Measurements from ENCODE around the gene SEPTIN12.

SEPTIN12 gene, protein sequence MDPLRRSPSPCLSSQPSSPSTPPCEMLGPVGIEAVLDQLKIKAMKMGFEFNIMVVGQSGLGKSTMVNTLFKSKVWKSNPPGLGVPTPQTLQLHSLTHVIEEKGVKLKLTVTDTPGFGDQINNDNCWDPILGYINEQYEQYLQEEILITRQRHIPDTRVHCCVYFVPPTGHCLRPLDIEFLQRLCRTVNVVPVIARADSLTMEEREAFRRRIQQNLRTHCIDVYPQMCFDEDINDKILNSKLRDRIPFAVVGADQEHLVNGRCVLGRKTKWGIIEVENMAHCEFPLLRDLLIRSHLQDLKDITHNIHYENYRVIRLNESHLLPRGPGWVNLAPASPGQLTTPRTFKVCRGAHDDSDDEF

DNA sequence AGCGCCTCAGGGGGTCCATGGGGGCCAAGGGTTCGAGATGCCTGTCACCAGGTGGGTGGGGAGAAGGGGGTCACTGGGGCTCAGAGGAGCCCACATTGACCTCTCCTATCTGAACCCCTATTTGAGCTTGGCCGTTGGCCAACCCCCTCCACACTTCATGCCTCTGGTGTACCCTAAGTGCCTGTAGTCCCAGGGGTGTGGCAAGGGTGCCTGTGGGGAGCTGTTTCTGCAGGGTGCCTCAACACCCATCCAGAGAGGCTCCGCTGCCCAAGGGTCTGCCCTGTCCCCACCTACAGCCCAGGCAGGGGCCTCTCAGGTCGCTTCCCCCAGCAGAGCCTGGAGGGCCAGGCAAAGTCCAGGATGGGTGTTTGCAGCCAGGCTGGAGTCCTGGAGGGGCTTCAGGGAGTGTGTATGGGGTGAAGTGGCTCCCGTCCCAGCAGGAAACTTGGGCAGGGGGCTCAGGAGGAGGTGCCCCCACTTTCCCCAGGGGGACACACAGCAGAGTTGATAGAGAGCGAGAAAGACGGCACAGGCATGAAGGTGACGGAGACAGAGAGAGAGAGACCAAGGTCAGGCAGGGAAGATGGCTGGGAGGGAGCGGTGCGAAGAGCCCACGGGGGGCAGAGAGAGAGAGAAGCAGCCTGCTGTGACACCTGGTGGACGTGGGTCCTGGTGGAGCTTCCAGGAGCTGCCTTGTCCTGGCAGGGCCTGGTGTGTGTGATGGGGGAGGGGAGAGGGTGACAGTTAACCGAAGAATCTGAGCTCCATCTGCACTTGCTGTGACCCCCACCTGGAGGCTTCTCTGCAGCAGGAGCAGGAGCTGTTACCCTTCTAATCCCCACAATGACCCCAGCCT is at the start of gene SEPTIN12:
SEPTIN12 (minus strand) TSS at position 719 of the 856 bp plus-strand sequence; CDS start at position 19, 700 bp downstream.
- no peak for DNase-seq

DNA sequence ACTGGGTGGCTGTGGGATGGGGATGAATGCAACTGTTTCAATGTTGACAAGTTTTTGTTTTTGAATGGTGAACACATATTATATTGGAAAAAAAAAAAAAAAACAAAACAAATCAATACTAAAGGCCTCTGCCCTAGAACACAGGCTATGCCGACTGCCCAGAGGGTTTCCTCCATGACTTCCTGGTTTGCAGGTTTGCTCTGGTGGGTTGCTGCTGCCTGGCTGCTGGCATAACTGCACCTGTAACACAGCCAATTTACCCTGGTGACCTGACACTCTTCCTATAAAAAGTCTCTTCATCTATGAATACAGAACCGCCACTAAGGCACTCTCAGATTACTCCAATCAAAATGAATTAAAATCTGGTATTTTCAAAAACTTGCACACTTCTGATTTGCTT is 48.6 kb upstream of the SEPTIN12 start:
- DNase-seq: no peak

DNA sequence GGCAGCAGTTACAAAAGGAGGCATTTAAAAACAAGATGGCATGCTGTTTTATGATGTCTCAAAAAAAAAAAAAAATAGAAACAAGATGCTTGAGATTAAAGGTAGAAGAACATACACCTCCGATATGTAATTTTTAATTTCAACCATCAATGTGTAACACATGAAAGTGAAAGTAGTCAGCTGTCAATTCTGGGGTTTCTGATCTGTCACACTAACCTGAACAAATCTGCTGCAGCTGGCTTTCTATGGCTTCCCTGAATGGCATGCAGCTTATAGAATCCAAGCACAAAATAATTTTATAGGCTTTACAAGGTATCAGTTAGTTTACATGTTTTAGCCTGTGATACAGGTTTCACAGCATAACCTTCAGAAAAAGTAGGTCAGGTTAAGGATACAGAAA is 45.4 kb upstream of the SEPTIN12 start:
- DNase-seq: no peak

DNA sequence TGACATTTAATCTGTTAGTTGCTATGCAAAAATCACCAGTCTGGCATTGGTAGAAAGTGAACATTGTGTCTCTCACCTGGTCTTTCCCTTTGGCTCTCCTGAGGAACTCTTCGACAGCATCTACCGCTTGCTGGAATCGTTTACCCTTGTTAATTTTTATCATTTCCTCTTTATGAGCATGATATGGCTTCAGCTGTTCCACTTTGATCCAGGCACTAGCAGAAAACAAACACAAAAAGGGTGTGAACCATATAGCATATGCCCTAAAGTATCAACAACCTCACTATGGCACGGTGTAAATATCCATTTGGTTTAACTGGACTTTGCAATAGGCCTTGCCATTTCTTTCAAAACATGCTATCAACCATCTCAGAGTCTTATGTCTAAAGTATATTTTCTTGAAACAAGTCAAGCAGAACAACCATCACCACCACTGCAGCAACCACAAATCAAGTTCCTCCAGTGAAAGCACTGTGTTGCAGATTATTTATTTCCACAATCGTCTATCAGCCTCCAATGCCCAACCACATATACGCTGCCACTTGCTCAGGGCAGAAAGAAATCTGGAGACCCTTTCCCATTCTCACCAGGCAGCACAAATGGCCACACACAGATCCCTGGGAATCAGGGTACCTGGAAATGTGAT is 44.7 kb upstream of the SEPTIN12 start:
- DNase-seq: no peak

DNA sequence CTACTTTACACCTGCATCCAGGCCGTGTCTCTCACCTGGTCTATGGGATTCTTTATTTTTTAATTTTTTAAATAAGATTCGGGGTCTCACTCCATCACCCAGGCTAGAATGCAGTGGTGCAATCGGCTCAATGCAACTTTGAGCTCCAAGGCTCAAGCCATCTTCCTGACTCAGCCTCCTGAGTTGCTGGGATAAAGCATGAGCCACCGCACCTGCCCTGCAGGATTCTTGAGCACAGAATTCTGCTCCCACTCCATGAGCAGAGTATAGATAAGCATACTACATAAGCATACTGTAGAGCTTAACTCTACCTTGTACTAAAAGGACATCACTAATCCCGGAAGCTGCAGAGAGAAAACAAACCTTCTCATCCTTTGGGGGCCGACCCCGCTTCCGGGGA is 43.5 kb upstream of the SEPTIN12 start:
- no peak for DNase-seq

DNA sequence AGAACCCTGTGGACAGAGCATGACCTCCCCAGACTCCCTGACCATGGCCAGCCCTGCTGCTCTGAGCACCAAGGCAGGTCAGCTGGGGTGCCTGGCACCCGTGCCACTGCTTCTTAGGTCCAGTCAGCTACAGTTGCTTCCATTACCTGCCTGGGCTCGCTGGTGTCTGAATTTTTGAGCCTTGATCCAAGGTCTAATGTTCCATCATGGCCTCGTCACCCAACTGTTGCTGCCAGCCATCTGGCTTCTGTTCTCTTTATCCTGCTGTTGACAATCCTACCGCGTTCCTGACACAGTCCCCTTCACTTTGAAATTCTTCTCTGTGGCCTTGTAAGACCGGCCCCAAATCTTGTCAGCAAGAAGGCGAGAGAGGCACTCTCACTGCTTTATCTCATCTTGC is 42.3 kb upstream of the SEPTIN12 start:
- no peak for DNase-seq

DNA sequence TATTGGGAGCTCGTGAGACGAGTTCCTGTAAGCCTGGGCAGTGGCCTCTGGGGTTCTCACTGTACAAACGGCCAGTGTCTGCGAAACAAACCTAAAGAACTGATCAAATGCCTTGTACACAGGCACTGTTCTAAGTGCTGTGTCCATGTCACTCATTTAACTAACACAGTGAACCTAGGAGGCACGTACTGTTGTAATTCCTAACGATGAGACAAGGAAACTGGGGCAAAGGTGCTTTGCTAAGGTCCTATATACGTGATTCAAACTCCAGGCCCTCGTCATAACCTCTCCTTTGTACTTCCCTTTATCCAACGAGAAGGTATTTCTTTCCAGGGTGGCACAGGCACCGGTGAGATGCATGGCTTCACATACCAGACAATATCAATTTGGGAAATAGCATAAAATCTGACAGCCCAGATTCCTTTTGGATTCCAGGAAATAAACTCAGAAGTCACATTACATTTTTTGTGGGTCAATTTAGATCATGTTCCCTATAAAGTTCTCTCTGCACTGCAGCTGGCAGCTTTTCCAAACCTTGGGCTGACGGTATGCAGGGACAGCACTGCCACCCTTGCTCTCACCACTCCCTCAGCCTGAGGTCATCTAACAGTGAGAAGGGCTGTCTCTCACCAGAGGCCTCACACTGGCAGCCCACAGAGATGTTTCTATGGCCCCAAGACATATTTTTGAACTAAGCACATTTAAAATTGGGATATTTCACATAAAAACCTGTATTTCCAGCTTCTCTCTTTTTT is 40.6 kb upstream of the SEPTIN12 start:
- DNase-seq: no peak

DNA sequence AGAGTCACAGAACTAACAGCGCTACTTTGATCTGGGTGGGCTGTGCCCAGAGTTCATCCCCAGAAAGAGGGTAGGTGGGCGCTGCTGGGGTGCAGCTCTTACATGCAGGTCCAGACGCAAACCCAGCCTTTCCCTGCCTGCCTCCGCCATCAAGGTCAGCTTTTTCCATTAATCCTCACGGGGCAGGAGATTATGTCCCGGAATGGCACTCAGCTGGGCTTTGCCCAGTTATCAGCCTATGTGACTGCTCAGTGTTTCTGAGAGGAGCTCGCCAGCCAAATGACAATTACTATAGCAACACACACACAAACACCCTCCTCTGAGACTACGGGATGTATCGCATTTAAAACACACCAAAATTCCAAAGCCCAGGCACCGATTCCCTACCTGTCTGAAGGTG is 38.8 kb upstream of the SEPTIN12 start:
- no peak for DNase-seq

DNA sequence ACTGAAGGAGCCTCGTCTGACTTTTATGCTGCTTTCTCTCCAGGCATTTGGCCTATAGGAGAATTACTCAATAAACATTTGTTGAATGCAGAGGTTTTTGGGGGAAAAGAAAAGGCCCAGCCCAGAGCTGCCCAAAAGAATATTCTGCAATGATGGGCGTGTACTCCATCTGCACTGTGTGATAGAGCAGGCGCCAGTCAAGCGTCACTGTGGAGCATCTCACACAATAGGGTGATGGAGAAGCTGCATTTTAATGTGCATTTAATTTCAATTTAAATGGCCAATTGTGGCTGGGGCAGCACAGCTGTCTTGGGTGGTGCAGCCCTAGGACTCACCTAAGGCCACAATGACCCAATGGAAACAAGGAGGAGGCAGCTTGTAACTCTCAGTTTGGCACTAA is 38.4 kb upstream of the SEPTIN12 start:
- no peak for DNase-seq

DNA sequence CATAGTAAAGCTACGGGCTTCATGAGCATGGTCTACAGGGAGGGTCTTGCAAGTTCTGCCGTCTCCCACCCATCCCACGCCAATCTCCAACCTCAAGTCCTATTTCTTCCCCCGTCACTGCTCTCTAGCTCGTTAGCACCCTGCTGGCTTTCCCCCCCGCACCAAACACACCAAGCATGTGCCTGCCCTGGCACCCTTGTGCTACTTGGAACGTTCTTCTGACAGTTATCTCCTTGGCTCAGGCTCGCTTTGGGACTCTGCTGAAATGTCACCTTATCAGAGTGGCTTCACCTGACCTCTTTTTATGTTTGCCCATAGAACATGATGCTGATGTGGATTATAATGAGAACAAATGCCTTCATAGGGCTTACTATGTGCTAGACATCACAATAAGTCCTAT is 37.1 kb upstream of the SEPTIN12 start:
- DNase-seq: no peak

DNA sequence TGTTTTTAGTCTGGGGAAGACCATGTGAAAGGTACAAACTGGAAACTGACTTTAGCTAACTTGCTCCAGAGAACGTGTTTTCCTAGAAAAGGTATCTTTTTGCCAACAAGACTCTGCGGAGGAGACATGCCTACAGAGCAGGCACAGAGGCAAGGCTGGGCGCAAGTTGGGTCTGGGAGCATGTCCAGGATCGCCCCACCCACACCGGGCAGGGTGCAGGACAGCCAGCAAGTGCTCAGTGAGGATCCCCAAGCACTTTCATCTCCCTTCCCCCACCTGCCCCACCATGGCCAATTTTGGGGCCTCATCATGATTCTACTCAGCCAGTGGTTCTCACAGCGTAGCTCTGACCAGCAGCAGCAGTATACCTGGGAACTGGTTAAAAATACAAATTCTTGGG is 32.5 kb upstream of the SEPTIN12 start:
- no peak for DNase-seq

DNA sequence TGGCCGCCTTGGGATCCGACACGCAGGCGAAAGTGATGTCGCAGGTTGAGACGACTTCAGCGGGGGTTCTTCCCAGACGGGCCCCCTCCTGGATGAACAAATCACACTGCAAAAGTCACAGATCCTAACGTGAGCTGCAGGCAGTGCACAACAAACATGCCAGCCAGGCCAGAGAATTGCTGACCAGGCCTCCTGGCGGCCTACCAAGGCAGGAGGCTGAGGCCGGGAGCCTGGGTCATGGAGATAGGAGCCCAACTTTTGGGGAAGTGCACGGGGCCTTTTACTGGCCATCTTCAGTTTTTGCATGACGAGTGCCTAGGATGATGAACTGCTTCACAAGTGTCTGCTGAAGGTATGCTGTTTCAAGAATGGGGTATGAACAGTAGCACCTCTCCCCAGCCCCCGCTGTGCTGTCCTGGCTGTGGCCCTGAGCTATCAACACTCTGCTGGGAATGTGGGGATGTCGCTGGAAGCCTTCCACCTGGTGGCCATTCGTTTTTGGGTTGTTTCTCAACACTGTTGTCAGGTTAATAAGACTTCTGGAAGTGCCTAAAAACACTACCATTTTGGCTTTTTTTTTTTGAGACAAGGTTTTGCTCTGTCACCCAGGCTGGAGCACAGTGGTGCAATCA is 26.5 kb upstream of the SEPTIN12 start:
- DNase-seq: no peak

DNA sequence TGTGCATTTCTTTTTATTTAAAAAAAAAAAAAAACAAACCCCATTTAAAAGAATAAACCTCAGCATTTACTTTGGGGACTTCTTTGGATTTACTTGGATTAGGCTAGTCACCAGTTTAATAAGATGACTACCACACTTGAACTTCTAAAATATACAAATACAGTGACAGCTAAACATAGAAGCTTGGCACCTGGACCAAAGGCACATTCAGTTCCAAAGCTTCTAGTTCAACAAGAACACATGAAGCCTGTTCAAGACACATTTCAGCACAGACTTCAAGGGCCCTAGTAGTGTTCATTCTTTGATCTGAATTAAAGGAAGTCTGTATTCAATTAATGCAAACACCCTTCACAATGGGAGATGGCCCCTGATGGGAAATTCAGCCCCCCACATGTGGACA is 25.9 kb upstream of the SEPTIN12 start:
- no peak for DNase-seq

DNA sequence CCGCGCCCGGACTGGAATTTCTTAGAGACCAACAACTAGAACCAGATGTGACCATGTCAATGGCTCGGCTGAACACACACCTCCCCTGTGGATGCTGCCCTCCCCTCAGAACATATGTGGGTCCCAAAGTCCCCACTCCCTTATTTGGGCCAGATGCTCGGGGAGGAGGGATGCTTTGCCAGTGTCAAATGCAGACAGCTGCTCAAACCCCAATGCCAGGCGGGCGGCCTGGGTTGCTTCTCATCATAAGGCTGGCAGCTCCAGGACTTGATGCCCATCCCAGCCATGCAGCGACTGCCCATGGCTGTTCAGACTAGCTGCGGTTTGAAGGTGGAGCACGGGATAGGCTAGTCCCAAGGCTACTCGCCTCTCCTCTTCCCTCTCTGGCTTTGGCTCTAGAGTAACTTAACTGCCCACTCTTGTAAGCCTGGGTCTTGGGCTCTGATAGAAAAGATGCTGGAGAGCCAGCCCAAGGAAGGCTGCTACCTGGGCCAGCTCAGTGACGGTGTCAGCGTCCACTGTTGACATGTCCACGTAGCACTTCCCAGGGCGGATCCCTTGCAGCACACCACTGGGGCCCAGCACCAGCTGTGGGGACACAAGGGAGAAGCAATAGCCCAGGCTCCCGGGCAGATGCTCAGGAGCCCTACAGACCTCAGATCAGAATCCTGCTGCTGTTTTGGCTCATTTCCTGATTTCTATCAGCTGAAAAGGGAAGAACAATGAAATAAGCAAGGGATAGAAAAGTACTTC is 25.3 kb upstream of the SEPTIN12 start:
- DNase-seq: no peak

DNA sequence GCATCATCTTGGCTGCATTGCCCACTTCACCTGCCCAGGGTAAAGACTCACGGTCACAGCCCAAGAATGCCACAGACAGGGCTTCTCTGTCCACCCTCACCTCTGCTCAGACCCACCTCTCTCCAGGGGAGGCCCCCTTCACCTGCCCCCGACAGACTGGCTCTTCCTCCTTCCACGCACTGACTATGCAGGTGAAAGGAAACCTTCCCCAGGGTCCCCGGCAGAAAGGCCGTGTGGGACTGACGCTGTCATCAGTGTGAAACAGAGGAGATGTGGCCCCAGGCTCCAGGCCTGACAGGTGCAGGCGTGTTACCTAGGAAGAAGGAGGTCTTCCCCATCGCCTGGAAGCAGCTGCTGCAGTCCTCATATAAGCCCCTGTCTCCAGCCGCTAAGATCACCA is 23.6 kb upstream of the SEPTIN12 start:
- no peak for DNase-seq

DNA sequence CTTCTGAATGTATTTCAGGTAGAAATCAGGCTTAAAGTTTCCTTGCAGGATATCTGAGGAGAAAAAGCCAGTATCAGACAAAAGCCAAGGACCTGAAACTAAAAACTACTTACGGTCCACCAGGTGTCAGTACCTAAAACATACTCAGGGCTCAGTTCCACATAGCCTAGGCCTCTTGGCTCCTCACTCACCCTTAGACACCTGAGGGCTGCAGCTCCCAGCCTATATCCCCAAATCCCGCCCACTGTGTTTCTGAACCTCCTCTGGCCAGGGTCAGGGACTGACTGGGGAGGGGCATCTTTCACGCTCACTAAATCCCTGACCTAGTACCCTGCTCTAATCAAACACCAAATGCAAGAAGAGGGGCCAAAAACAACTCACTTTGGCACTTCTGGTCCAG is 23.1 kb upstream of the SEPTIN12 start:
- no peak for DNase-seq

DNA sequence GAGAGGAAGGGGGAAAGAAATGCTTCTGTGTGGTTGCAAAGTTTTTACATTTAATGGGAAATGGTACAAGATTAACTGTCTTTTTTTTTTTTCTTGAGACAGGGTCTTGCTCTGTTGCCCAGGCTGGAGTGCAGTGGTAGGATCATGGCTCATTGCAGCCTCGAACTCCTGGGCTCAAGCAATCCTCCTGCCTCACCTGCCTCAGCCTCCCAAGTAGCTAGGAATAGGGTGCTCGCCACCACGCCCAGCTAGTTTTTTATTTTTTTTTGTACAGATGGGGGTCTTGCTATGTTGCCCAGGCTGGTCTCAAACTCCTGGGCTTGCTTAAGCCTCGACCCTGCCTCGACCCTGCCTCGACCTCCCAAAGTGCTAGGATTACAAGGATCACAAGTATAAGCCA is 18.1 kb upstream of the SEPTIN12 start:
- no peak for DNase-seq

DNA sequence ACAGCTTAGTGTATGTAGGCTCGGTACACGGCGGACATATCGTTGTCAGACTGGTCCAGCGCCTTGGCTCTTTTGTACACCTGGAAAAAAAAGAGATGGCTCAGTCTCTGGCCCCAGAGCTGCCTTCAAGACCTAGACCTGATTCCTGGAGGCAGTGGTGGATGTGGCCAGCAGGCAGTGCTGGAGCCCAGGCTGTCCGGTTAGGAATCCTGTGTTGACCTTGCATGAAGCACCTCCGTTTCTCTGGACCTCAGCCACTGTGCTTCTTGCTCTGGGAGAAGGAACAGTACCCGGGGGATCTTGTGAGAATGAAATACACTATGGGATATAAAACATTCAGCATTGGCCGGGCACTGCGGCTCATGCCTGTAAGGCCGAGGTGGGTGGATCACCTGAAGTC is 17.1 kb upstream of the SEPTIN12 start:
- no peak for DNase-seq

DNA sequence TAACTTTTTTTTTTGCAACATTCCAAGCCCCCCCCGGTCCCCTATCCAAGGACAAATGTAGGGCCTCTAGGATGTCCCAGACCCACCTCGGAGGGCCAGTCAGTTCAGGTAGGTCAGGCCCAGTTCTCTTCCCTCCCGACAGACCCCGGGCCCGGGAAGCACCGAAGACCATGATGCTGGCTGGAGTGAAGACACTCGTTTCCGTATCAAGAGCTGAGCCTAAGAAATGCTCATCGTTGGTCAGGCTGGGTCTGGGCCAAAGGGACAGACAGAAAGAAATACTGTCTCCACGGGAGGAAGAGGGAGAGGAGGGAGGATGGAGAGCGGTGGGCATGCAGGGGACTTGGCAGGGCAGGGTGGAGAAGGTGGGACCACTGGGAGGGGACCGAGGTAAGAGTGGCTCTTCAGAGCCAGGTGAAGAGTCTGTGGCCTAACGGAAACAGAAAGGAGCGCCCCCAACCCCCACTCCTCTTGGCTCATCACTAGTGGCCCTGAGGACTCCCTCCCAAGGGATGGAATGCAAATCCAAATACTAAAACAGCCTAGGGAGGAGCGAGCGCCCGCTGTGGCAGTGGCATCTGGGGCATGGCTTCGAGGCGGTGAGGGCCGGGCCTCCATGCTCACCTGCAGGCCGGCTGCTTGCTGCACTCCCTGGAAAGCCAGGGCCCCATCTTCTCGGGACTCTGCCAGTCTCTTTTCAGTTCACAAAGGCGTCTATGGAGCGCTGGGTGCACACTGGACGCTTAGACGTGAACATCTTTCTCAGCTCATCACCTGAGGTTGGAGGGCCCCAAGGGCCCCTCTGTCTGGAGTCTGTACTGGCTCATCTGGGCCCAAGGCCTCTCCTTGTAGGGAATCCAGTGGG is 16.0 kb upstream of the SEPTIN12 start:
- DNase-seq: no peak

DNA sequence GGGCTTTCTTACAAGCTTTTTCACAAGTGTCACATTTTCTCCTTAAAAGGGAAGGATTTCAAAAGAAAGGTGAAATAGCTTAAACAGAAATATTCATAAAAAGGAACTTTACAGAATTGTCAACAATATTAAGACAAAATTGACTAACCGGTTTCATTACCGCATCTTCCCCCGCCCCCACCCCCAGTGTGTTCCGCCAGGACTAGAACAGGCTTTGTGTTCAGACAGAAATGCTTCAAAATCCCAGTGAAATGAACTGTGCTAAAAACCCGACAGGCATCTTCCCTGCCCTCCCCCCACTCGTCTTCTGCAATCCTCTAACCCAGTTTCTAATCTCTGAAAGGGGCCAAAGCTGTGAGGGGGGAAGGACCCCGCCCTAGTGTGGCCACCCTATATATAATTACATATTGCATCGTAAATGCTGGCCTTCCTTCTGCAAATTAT is 15.3 kb upstream of the SEPTIN12 start:
- DNase-seq: no peak

Data from NCI-H2171 (cell line).